IPS-NIHi7 (cell line): ENCODE results near the gene ZFAND3.
"Not testable (repeated sequence)": the region's sequence is repeated elsewhere in the genome, so short reads cannot be mapped to it uniquely, and the experiment has no call there.

Experiments used
- DNase-seq: peaks from one replicate; pipeline ENCODE4 v3.0.0; 2012; ENCODE audit warnings: mixed read lengths; ENCODE audit errors: extremely low spot score

ZFAND3 gene

GRCh38 chr6:37972994-37973757 lies 153.6 kb downstream of the ZFAND3 start:
- DNase-seq = no peak

DNA sequence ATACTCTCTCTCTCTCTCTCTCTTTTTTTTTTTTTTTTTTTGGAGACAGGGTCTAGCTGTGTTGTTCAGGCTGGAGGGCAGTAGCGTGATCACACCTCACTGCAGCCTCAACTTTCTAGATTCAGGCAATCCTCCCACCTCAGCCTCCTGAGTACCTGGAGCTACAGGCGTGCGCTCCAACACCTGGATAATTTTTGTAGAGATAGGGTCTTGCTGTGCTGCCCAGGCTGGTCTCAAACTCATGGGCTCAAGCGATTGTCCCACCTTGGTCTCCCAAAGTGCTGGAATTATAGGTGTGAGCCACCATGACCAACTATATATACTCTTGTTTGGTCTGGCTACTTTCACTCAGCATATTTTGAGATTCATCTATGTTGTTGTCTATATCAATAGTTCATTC lies 154.9 kb downstream of the ZFAND3 start:
- no peak for DNase-seq

DNA sequence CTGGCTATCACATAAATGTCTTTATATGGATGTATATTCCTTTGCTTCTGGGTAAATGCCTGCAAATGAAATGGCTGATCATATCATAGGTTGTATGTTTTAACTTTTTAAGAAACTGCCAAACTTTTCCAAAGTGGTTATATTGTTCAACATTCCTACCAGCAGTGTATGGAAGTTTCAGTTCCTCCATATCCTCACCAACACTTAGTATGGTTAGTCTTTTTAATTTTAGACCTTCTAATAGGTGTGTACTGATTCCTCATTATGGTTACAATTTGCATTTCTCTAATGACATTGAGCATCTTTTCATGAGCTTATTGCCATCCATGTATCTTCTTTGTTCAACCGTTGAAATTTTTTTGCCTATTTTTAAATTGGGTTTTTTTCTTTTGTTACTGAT lies 155.4 kb downstream of the ZFAND3 start:
- no peak for DNase-seq

- DNase-seq = no peak
These were observed 158.2 kb downstream of the ZFAND3 start for GRCh38 chr6:37977715-37978114.

DNA sequence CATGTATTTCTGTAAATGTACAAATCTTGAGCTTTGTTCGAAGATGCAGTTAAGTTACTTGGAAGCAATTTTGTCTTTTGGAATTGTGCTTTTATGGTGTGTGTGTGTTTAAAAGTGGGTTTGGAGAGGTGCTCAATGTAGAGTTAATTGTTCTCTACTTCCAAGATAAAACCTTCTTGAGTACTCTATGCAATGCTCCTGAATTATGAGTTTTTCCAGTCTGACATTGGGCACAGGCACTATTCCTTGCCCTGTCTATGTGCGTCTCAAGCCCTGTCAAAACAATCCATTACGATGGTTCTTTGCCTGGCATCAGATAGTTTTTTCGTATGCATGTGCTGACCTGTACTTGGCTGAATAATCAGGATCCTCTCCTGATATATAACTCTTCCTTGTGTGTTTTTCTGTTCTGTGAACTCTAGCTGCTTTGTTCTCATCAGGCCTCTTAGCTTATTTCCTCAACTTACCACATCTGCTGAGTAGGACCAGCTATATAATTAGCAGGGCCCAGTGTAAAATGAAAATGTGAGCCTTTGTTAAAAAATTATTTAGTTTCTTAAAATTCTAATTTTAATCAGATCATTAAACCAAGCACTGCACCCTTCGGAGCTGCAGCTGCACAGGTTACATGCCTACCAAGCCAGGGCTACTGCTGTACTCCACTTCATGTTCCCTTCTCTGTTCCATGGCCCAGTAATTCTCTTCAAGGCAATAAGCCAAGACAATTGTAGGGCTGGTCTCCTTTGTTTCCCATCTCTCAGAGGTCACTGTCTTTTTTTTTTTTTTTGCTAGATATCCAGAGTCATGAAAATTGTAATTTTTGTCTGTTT lies 160.1 kb downstream of the ZFAND3 start:
- no peak for DNase-seq

DNA sequence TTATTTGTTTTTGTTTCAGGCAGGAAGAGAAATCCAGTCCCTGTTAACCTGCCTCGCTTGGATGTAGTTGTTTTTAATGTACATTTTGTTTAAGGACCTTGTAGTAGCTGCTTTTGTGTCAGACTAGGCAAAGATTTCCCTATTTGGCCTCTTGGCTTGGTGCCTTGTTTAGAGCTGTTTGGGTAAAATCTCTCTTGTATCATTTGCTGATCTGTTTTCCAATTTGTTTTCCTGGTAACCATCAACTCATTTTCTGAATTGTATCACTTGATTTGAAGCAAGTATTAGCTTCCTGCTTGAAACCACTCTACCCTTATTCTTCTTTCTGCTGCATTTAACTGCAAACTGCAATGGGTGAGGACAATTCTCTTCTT lies 160.7 kb downstream of the ZFAND3 start:
- no peak for DNase-seq

DNA sequence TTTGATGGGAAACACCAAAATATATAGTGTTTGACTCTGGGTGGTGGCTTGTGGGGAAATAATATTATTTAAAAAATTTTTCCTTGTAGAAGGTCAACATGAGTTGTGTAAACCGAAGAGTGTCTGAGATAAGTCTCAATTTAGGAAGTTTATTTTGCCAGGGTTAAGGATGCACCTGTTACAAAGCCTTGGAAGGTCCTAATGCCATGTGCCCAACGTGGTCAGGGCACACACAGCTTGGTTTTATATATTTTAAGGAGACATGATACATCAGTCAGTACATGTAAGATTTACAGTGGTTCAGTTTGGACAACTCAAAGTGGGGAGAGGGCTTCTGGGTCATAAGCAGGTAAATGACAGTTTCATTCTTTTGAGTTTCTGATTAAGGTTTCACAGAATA lies 162.1 kb downstream of the ZFAND3 start:
- DNase-seq = no peak

- DNase-seq = no peak
These were observed 162.8 kb downstream of the ZFAND3 start for GRCh38 chr6:37982317-37982716.

- DNase-seq = no peak
These were observed 164.4 kb downstream of the ZFAND3 start for GRCh38 chr6:37983720-37984501.

DNA sequence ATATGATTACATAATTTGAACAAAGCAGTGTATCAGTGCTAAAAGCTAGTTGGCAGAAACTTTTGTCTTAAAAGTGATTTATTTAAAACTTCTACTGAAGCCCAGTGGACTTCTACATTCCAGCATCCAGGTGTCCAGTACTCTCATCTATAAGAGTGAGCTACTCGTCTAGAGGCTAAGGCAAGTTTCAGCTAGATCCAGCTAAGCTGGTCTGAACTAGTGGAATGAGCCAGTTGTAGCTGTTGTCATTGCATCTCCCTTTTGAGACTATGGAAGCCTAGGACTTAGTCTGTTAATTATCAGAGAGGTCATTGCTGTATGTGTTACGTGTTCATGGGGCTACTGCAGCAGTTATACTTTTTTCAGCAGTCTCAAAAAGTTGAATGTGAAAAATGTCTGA lies 165.1 kb downstream of the ZFAND3 start:
- DNase-seq = no peak

DNA sequence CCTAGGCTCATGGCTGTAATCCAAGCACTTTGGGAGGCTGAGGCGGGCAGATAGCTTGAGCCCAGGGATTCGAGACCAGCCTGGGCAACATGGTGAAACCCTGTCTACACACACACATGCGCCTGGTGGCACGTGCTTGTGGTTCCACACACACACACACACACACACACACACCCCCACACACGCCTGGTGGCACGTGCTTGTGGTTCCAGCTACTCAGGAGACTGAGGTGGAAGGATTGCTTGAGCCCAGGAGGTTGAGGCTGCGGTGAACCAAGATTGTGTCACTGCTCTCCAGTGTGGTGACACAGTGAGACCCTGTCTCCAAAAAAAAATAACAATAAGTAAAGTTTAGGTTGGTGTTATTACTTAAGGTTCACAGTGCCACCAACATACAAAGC lies 165.8 kb downstream of the ZFAND3 start:
- no peak for DNase-seq

DNA sequence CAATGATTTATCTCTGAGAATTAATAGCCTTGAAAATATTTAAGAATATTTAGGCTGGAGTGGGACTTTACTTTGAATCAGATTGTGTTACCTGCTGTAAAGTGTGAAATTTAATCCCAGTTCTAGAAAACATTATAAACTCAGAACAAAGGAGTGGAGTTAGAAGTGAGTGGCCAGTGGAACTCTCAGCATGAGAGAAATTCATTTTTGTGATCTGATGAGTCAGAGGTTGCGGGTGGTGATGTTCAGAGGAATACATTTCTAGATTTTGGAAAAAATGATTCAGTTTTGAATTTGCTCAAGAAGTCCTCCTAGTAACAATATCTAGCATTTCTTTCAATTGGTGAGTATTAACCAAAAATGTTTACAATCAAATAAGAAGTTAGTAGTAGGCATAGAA lies 167.5 kb downstream of the ZFAND3 start:
- no peak for DNase-seq

- no peak for DNase-seq
These were observed 168.0 kb downstream of the ZFAND3 start for GRCh38 chr6:37987559-37987958.

- no peak for DNase-seq
These were observed 168.6 kb downstream of the ZFAND3 start for GRCh38 chr6:37988127-37988526.

GRCh38 chr6:37988696-37989095 lies 169.2 kb downstream of the ZFAND3 start:
- no peak for DNase-seq

- no peak for DNase-seq
These were observed 171.4 kb downstream of the ZFAND3 start for GRCh38 chr6:37990762-37991525.

DNA sequence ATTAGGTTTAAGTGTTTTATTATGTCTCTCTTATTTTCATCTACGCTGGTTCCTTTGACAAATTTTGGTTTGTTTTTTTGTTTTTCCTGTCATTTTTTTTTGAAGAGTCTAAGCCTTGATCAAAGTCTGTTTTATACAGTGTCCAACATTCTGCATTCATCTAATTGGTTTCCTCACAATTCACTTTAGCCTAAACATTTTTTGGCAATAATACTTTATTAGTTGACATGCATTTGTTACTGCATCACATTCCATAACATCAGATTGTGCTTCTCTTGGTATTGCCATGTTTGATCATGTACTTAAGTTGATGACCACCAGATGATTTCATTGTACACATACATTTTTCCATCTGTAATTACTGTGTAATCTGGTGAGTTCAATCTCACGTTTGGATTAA lies 173.2 kb downstream of the ZFAND3 start:
- no peak for DNase-seq

DNA sequence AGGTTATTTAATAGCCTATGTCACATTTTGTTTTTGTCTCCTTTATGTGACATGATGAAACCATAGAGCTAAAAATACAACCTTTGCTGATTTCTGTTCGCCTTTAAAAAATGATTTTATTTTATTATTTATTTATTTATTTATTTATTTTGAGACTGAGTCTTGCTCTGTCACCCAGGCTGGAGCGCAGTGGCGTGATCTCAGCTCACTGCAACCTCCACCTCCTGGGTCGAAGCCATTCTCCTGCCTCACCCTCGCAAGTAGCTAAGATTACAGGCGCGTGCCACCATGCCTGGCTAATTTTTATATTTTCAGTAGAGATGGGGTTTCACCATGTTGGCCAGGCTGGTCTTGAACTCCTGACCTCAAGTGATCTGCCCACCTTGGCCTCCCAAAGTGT lies 173.7 kb downstream of the ZFAND3 start:
- not testable (repeated sequence) for DNase-seq

- no peak for DNase-seq
These were observed 174.1 kb downstream of the ZFAND3 start for GRCh38 chr6:37993596-37993995.

- no peak for DNase-seq
These were observed 174.7 kb downstream of the ZFAND3 start for GRCh38 chr6:37994223-37994622.

GRCh38 chr6:37998366-37998765 lies 178.8 kb downstream of the ZFAND3 start:
- DNase-seq = no peak

- no peak for DNase-seq
These were observed 181.9 kb downstream of the ZFAND3 start for GRCh38 chr6:38001386-38001785.
